ENCODE measurements around the gene LPGAT1.
"Not testable (repeated sequence)": the region's sequence is repeated elsewhere in the genome, so short reads cannot be mapped to it uniquely, and the experiment has no call there.

LPGAT1 gene

GRCh38 chr1:211830328-211831142 lies at the start of gene LPGAT1:
LPGAT1 (minus strand) TSS chr1:211830763; CDS start chr1:211829296, 1,467 bp downstream.
- DNase-seq (ENCODE audit: extremely low read depth in 1 of 2, low read depth in 1 of 2) = peak; percentile 23 to 63

GRCh38 chr1:211879475-211879874 lies 48.9 kb upstream of the LPGAT1 start:
- no peak for DNase-seq (ENCODE audit: extremely low read depth in 1 of 2, low read depth in 1 of 2)

- DNase-seq (ENCODE audit: extremely low read depth in 1 of 2, low read depth in 1 of 2) = no peak
Measured at GRCh38 chr1:211876851-211877590, 46.5 kb upstream of the LPGAT1 start.

- DNase-seq (ENCODE audit: extremely low read depth in 1 of 2, low read depth in 1 of 2) = no peak
Measured at GRCh38 chr1:211875541-211875940, 45.0 kb upstream of the LPGAT1 start.

- no peak for DNase-seq (ENCODE audit: extremely low read depth in 1 of 2, low read depth in 1 of 2)
Measured at GRCh38 chr1:211874521-211875347, 44.2 kb upstream of the LPGAT1 start.

- not testable (repeated sequence) for DNase-seq (ENCODE audit: extremely low read depth in 1 of 2, low read depth in 1 of 2)
Measured at GRCh38 chr1:211873731-211874130, 43.2 kb upstream of the LPGAT1 start.

- no peak for DNase-seq (ENCODE audit: extremely low read depth in 1 of 2, low read depth in 1 of 2)
Measured at GRCh38 chr1:211870156-211870555, 39.6 kb upstream of the LPGAT1 start.

GRCh38 chr1:211865180-211865579 lies 34.6 kb upstream of the LPGAT1 start:
- DNase-seq (ENCODE audit: extremely low read depth in 1 of 2, low read depth in 1 of 2) = no peak

- DNase-seq (ENCODE audit: extremely low read depth in 1 of 2, low read depth in 1 of 2) = no peak
Measured at GRCh38 chr1:211859405-211859804, 28.8 kb upstream of the LPGAT1 start.

GRCh38 chr1:211851174-211851573 lies 20.6 kb upstream of the LPGAT1 start:
- no peak for DNase-seq (ENCODE audit: extremely low read depth in 1 of 2, low read depth in 1 of 2)

GRCh38 chr1:211843507-211844298 lies 13.1 kb upstream of the LPGAT1 start:
- DNase-seq (ENCODE audit: extremely low read depth in 1 of 2, low read depth in 1 of 2) = no peak

- no peak for DNase-seq (ENCODE audit: extremely low read depth in 1 of 2, low read depth in 1 of 2)
Measured at GRCh38 chr1:211843018-211843417, 12.5 kb upstream of the LPGAT1 start.

GRCh38 chr1:211842518-211842917 lies 12.0 kb upstream of the LPGAT1 start:
- no peak for DNase-seq (ENCODE audit: extremely low read depth in 1 of 2, low read depth in 1 of 2)

- DNase-seq (ENCODE audit: extremely low read depth in 1 of 2, low read depth in 1 of 2) = no peak
Measured at GRCh38 chr1:211839106-211839505, 8.5 kb upstream of the LPGAT1 start.

GRCh38 chr1:211833174-211833820 lies 2.7 kb upstream of the LPGAT1 start:
- no peak for DNase-seq (ENCODE audit: extremely low read depth in 1 of 2, low read depth in 1 of 2)

- DNase-seq (ENCODE audit: extremely low read depth in 1 of 2, low read depth in 1 of 2) = no peak
Measured at GRCh38 chr1:211832661-211833060, 2.1 kb upstream of the LPGAT1 start.

- no peak for DNase-seq (ENCODE audit: extremely low read depth in 1 of 2, low read depth in 1 of 2)
Measured at GRCh38 chr1:211831558-211832323, 1.2 kb upstream of the LPGAT1 start.

- DNase-seq (ENCODE audit: extremely low read depth in 1 of 2, low read depth in 1 of 2) = peak in 1 of 2 donors; percentile 9
Measured at GRCh38 chr1:211830055-211830327, 572 bp downstream of the LPGAT1 start.

- DNase-seq (ENCODE audit: extremely low read depth in 1 of 2, low read depth in 1 of 2) = no peak
Measured at GRCh38 chr1:211829343-211830054, 1.1 kb downstream of the LPGAT1 start.

All from activated CD8-positive, alpha-beta memory T cell treated with anti-CD3 and anti-CD28 coated beads for 1 hour (primary cell).